Measurements from ENCODE around the gene ADAMTS12.

DNA sequence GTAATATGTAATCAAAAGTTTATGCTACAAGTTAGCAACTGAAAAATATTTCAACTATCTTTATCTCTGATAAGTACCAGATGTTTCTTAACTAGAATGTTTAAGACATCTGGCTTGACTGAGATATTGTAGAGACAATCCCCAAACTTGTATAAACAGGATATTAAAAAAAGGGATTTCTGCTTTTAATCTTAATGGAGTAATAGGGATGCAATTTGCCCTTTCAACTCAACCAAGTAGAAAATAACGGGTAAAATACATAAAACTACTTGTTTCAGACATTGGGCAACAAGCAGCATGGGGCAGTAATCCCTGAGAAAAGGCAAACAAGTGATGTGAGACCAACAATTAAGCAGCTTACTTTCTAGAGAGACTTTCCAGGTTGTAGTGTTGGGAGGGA lies 9.4 kb upstream of the ADAMTS12 start:
- TF ChIP-seq, protein P1, sequence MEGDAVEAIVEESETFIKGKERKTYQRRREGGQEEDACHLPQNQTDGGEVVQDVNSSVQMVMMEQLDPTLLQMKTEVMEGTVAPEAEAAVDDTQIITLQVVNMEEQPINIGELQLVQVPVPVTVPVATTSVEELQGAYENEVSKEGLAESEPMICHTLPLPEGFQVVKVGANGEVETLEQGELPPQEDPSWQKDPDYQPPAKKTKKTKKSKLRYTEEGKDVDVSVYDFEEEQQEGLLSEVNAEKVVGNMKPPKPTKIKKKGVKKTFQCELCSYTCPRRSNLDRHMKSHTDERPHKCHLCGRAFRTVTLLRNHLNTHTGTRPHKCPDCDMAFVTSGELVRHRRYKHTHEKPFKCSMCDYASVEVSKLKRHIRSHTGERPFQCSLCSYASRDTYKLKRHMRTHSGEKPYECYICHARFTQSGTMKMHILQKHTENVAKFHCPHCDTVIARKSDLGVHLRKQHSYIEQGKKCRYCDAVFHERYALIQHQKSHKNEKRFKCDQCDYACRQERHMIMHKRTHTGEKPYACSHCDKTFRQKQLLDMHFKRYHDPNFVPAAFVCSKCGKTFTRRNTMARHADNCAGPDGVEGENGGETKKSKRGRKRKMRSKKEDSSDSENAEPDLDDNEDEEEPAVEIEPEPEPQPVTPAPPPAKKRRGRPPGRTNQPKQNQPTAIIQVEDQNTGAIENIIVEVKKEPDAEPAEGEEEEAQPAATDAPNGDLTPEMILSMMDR (conservative IDR thresholded peaks at IDR 0.05 in 1 of 2, IDR thresholded peaks at IDR 0.05 in 1 of 2; ENCODE audit: extremely low read depth in 1 of 2, insufficient read depth in 1 of 2, low read depth in 1 of 2, low read length in 2 of 2): no peak
- no peak for TF ChIP-seq EZH2 (IDR thresholded peaks at IDR 0.05; ENCODE audit: borderline replicate concordance, low read length)
